ENCODE results near the gene ERBIN. TPM values are rescaled to one million over a fixed set of nuclear protein-coding genes. Genes with fewer than 3 reads are reported as not detected.

Gene ERBIN
- total and polyA plus RNA-seq, 2 of the 8 experiments (the other 6 are each of a cell fraction or from before 2014, with no cell fraction given): 7.7 to 33.2 TPM

DNA sequence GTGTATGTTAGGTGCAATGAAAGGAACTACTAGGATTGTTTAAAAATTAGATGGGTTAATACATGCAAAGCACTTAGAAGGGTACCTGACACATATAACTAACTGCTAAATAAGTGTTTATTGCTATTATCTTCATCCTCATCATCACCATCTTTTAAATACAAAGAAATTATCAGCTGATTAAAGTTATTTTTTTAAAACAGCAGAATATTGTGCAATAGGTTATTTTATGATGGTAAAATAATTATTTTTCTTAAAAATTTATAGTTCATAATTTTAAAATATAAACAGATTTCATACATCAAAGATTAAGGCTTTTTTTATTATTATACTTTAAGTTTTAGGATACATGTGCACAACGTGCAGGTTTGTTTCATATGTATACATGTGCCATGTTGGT lies 130.9 kb downstream of the ERBIN start:
- Histone ChIP-seq H2AK5ac (ENCODE audit: low read depth, low read length) (no peak overlapping the region), H3K27me3 (replicated peaks in 1 of 4; ENCODE audit: control insufficient read depth in 3 of 4, extremely low read depth in 1 of 4, insufficient read depth in 3 of 4, low read length in 3 of 4) (no peaks in the 10 kb centered on the region), H3K4ac (replicated peaks; ENCODE audit: insufficient read length, low read depth, low read length) (no peak overlapping the region), H2AFZ (ENCODE audit: low read length) (no peak overlapping the region), H2BK120ac (replicated peaks; ENCODE audit: low read depth, low read length) (no peak overlapping the region), H2BK15ac (ENCODE audit: low read length) (no peak overlapping the region), H4K91ac (replicated peaks; ENCODE audit: insufficient read length, low read length) (no peak overlapping the region), H4K5ac (ENCODE audit: insufficient read length, low read depth, low read length) (no peak overlapping the region), H3K56ac (replicated peaks; ENCODE audit: insufficient read length, low read depth, low read length) (no peak overlapping the region), H3K4me1 (replicated peaks in 1 of 4; ENCODE audit: control insufficient read depth in 3 of 4, insufficient read depth in 4 of 4, low read length in 3 of 4) (no peaks in the 10 kb centered on the region), H3K4me3 (ENCODE audit: extremely low read depth in 1 of 4, insufficient read depth in 2 of 4, low read depth in 3 of 4, low read length in 4 of 4) (no peak overlapping the region), H4K8ac (ENCODE audit: extremely low read depth, insufficient read depth, low read length) (no peak overlapping the region), H3K23ac (ENCODE audit: insufficient read length) (no peak overlapping the region), H3K79me1 (ENCODE audit: low read depth, low read length) (no peaks in the 10 kb centered on the region), H2BK12ac (ENCODE audit: low read depth, low read length) (no peak overlapping the region), H3K79me2 (ENCODE audit: control insufficient read depth in 1 of 2, insufficient read depth in 2 of 2, low read length in 2 of 2) (peaks cover 0 to 10% of the 10 kb centered on the region in 2 experiments; a peak in 1 of 4 replicates), H2BK5ac (ENCODE audit: low read depth, low read length) (no peak overlapping the region), H4K20me1 (replicated peaks in 1 of 2; ENCODE audit: control insufficient read depth in 1 of 2, insufficient read depth in 2 of 2, low read length in 2 of 2) (no peaks in the 10 kb centered on the region), H3K14ac (ENCODE audit: insufficient read length) (no peak overlapping the region), H2BK20ac (ENCODE audit: low read length) (no peak overlapping the region), H3K23me2 (ENCODE audit: low read depth, low read length) (no peaks in the 10 kb centered on the region), H3K27ac (ENCODE audit: low read depth, low read length) (no peak overlapping the region), H3K36me3 (ENCODE audit: control insufficient read depth in 2 of 4, insufficient read depth in 4 of 4, low read length in 3 of 4) (peaks cover 3 to 27% (median 9%) of the 10 kb centered on the region in 4 experiments; a peak in 5 of 8 replicates), H3K18ac (ENCODE audit: extremely low read depth, low read length) (no peak overlapping the region), H3K4me2 (ENCODE audit: insufficient read depth in 1 of 2, low read depth in 2 of 2, low read length in 2 of 2) (no peak overlapping the region), H3K9ac (replicated peaks in 1 of 4; ENCODE audit: extremely low read depth in 1 of 4, low read depth in 3 of 4, low read length in 3 of 4) (no peak overlapping the region), H3K9me3 (ENCODE audit: insufficient read depth in 2 of 2, low read depth in 1 of 2, low read length in 1 of 2) (no peaks in the 10 kb centered on the region)
- DNase-seq (ENCODE audit: low read depth in 1 of 2, low spot score in 2 of 2): no peak
- ChIA-PET POLR2A (ENCODE audit: partially characterized antibody) (no interaction called here), CTCF (ENCODE audit: partially characterized antibody) (no interaction called here)
- 87% methylated on average over 1 of the region's 1 CpG; no CpG with 5 or more reads in 1 of the 2 experiments for WGBS, 2 experiments (ENCODE audit: extremely low coverage in 1 of 2, insufficient coverage in 1 of 2, insufficient read length in 1 of 2, insufficient replicate concordance in 2 of 2, low coverage in 1 of 2, low lambda C conversion rate in 2 of 2, missing lambda C conversion rate in 1 of 2)
- TF ChIP-seq SRF (IDR thresholded peaks at IDR 0.05; ENCODE audit: low read depth, low read length) (no peak), HDAC6 (IDR thresholded peaks at IDR 0.05; ENCODE audit: low read depth, low read length) (no peak), POLR2AphosphoS5 (IDR thresholded peaks at IDR 0.05; ENCODE audit: low read depth, low read length) (no peak), EZH2 (IDR thresholded peaks at IDR 0.05; ENCODE audit: low read depth, low read length, severe bottlenecking) (no peak), EP300 (IDR thresholded peaks at IDR 0.05; ENCODE audit: borderline replicate concordance in 1 of 2, low read depth in 2 of 2, low read length in 2 of 2) (no peak), RXRA (IDR thresholded peaks at IDR 0.05; ENCODE audit: insufficient read depth, low read depth, low read length) (no peak), JUN (IDR thresholded peaks at IDR 0.05; ENCODE audit: low read depth, low read length) (no peak), NRF1 (IDR thresholded peaks at IDR 0.05; ENCODE audit: low read depth, low read length) (no peak), BRCA1 (IDR thresholded peaks at IDR 0.05; ENCODE audit: low read depth, low read length) (no peak)
- FAIRE-seq: no peak
